MM.1S (cell line): ENCODE data around the gene WHRN.

ENCODE experiments used
- EZH2 ChIP-seq: fragments of 300-600 bp; sonication (generic); optimal IDR thresholded peaks from 2 replicates; pipeline ENCODE3; 2017; ENCODE audit warnings: low read depth, mild to moderate bottlenecking, antibody characterized with exemption, low read length, mixed read lengths
- EZH2phosphoT487 ChIP-seq: fragments of 300-600 bp; sonication (generic); IDR thresholded peaks from 2 replicates; pipeline ENCODE4 v1.6.1; 2018; ENCODE audit warnings: antibody characterized with exemption, low read length
- TF ChIP-seq, protein P1 (sequence below): fragments of 300-600 bp; sonication (generic); IDR thresholded peaks from 2 replicates; pipeline ENCODE4 v1.5.1; 2016; ENCODE audit warnings: antibody characterized with exemption, low read length, mixed read lengths

DNA sequence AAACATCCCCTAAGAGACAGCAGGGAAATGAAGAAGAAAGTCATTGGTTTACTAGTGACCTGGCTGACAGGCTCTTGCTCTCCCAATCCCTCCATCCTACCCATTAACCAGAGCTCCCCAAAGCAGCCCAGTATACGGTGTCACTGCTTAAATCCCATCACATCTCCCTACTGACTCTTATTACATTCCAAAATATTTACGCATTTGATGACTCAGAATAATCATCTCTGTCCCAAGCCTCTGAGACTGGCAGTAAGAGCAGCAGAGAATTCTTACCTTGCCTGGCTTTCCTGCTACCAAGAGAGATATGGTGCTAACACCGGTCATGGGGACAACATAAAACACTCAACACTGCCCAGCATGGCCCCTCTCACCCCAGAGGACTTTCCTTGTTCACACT, 20.2 kb upstream of the WHRN start:
- TF ChIP-seq, protein P1, sequence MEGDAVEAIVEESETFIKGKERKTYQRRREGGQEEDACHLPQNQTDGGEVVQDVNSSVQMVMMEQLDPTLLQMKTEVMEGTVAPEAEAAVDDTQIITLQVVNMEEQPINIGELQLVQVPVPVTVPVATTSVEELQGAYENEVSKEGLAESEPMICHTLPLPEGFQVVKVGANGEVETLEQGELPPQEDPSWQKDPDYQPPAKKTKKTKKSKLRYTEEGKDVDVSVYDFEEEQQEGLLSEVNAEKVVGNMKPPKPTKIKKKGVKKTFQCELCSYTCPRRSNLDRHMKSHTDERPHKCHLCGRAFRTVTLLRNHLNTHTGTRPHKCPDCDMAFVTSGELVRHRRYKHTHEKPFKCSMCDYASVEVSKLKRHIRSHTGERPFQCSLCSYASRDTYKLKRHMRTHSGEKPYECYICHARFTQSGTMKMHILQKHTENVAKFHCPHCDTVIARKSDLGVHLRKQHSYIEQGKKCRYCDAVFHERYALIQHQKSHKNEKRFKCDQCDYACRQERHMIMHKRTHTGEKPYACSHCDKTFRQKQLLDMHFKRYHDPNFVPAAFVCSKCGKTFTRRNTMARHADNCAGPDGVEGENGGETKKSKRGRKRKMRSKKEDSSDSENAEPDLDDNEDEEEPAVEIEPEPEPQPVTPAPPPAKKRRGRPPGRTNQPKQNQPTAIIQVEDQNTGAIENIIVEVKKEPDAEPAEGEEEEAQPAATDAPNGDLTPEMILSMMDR: no peak
- no peak for TF ChIP-seq EZH2phosphoT487
- no peak for TF ChIP-seq EZH2
